GM19035 (cell line): Measurements from ENCODE around the gene P2RX7.

Experiments
- ATAC-seq: cut with Tn5 transposase; IDR thresholded peaks from one replicate; pipeline ENCODE4 v1.9.1; 2021; ENCODE audit not compliant: unreplicated experiment

The P2RX7 gene

GRCh38 chr12:121110211-121110940 is 22.3 kb upstream of the P2RX7 start:
- ATAC-seq: peak; percentile 59

- ATAC-seq: no peak
Observed at GRCh38 chr12:121111684-121112083, 21.0 kb upstream of the P2RX7 start.

GRCh38 chr12:121112496-121112895 is 20.2 kb upstream of the P2RX7 start:
- ATAC-seq: no peak

GRCh38 chr12:121113057-121113456 is 19.6 kb upstream of the P2RX7 start:
- no peak for ATAC-seq

GRCh38 chr12:121114019-121114639 is 18.5 kb upstream of the P2RX7 start:
- ATAC-seq: no peak

GRCh38 chr12:121114806-121115205 is 17.9 kb upstream of the P2RX7 start:
- ATAC-seq: no peak

GRCh38 chr12:121115530-121115929 is 17.1 kb upstream of the P2RX7 start:
- ATAC-seq: no peak

- ATAC-seq: no peak
Observed at GRCh38 chr12:121116318-121117225, 16.1 kb upstream of the P2RX7 start.

- ATAC-seq: no peak
Observed at GRCh38 chr12:121117226-121117777, 15.4 kb upstream of the P2RX7 start.

GRCh38 chr12:121120323-121120722 is 12.4 kb upstream of the P2RX7 start:
- ATAC-seq: no peak

GRCh38 chr12:121120989-121121755 is 11.5 kb upstream of the P2RX7 start:
- ATAC-seq: no peak

- ATAC-seq: no peak
Observed at GRCh38 chr12:121121805-121122204, 10.9 kb upstream of the P2RX7 start.

GRCh38 chr12:121123488-121123887 is 9.2 kb upstream of the P2RX7 start:
- no peak for ATAC-seq

GRCh38 chr12:121124402-121125109 is 8.1 kb upstream of the P2RX7 start:
- no peak for ATAC-seq

GRCh38 chr12:121127501-121127900 is 5.2 kb upstream of the P2RX7 start:
- no peak for ATAC-seq

GRCh38 chr12:121128908-121129810 is 3.5 kb upstream of the P2RX7 start:
- ATAC-seq: peak; percentile 75

GRCh38 chr12:121129811-121130147 is 2.9 kb upstream of the P2RX7 start:
- ATAC-seq: no peak

- no peak for ATAC-seq
Observed at GRCh38 chr12:121130866-121131373, 1.8 kb upstream of the P2RX7 start.

GRCh38 chr12:121131941-121132341 is 735 bp upstream of the P2RX7 start:
- no peak for ATAC-seq
